HK-2 (cell line): ENCODE results near the gene SLC36A4.
"Not testable (repeated sequence)": the region's sequence is repeated elsewhere in the genome, so short reads cannot be mapped to it uniquely, and the experiment has no call there.

Experiments used
- DNase-seq: peaks from one replicate; pipeline ENCODE4 v3.0.0-alpha.2; 2018; ENCODE audit not compliant: unreplicated experiment

SLC36A4 gene

GRCh38 chr11:93122535-93123235, 75.1 kb downstream of the SLC36A4 start:
- DNase-seq: no peak

GRCh38 chr11:93118276-93118675, 79.5 kb downstream of the SLC36A4 start:
- DNase-seq: no peak

GRCh38 chr11:93117565-93117964, 80.2 kb downstream of the SLC36A4 start:
- DNase-seq: no peak

- no peak for DNase-seq
Observed at GRCh38 chr11:93116641-93117441, 81.0 kb downstream of the SLC36A4 start.

- DNase-seq: no peak
Observed at GRCh38 chr11:93114304-93114703, 83.5 kb downstream of the SLC36A4 start.

- no peak for DNase-seq
Observed at GRCh38 chr11:93113824-93114223, 84.0 kb downstream of the SLC36A4 start.

GRCh38 chr11:93111147-93111546, 86.6 kb downstream of the SLC36A4 start:
- DNase-seq: not testable (repeated sequence)

- DNase-seq: no peak
Observed at GRCh38 chr11:93100211-93100610, 97.6 kb downstream of the SLC36A4 start.

- no peak for DNase-seq
Observed at GRCh38 chr11:93099806-93100205, 98.0 kb downstream of the SLC36A4 start.
